ENCODE measurements around the gene PMVK. TPM values are rescaled to one million over a fixed set of nuclear protein-coding genes. Genes with fewer than 3 reads are reported as not detected.
"Not testable (repeated sequence)": the region's sequence is repeated elsewhere in the genome, so short reads cannot be mapped to it uniquely, and the experiment has no call there.

Gene PMVK
- total RNA-seq, 2 donors from 2014 or later, result 7.0 to 18.5 TPM

DNA sequence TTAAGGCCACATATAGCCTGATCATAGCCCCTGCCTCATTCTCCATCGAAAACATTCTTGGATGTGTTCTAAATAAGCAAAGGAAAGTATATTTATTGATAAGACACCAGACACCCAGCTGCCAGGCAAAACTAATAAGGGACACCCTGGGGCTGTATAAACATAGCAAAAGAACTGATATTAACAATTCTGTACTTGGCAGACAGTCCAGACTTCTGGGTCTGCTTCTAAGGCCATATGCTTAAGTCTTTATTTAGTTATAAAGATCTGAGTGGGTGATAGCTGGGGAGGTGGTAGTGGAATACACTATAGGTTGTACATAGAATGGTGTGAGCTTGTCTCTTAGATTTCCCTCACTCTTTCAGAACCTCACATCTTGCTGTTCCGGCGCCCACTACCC is 41.8 kb upstream of the PMVK start:
- WGBS, 2 donors, result 91 to 94% methylated on average over 3 of the region's 3 CpGs
- TF ChIP-seq, protein P1, sequence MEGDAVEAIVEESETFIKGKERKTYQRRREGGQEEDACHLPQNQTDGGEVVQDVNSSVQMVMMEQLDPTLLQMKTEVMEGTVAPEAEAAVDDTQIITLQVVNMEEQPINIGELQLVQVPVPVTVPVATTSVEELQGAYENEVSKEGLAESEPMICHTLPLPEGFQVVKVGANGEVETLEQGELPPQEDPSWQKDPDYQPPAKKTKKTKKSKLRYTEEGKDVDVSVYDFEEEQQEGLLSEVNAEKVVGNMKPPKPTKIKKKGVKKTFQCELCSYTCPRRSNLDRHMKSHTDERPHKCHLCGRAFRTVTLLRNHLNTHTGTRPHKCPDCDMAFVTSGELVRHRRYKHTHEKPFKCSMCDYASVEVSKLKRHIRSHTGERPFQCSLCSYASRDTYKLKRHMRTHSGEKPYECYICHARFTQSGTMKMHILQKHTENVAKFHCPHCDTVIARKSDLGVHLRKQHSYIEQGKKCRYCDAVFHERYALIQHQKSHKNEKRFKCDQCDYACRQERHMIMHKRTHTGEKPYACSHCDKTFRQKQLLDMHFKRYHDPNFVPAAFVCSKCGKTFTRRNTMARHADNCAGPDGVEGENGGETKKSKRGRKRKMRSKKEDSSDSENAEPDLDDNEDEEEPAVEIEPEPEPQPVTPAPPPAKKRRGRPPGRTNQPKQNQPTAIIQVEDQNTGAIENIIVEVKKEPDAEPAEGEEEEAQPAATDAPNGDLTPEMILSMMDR (IDR thresholded peaks at IDR 0.05), result no peak
- no peak for TF ChIP-seq POLR2A (IDR thresholded peaks at IDR 0.05)
- Histone ChIP-seq H3K36me3 (replicated peaks in 1 of 2; ENCODE audit: insufficient read depth in 1 of 2, low read depth in 2 of 2) (no peaks in the 10 kb centered on the region), H3K27ac (no peak overlapping the region), H3K4me1 (peaks cover 17% of the 10 kb centered on the region), H3K27me3 (no peaks in the 10 kb centered on the region), H3K9me3 (no peaks in the 10 kb centered on the region), H3K4me3 (no peak overlapping the region)
- intact Hi-C loops (cut with DNase I), result no loop called here
- ATAC-seq (no peak), DNase-seq (no peak)

DNA sequence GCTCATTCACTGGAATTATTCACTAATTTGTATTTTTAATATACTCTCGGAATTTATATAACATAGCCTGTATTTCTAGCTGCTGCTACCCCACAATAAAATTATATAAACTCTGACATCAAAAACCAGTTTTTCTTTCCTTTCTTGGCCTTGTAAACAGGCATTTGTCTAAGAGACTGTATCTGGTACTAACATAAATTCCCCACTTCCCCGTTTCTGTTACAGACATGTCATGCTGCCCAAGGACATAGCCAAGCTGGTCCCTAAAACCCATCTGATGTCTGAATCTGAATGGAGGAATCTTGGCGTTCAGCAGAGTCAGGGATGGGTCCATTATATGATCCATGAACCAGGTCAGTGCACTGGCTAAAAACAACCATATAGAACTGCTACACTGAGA is 41.2 kb upstream of the PMVK start:
- DNase-seq; H3K36me3 ChIP-seq (replicated peaks in 1 of 2; ENCODE audit: insufficient read depth in 1 of 2, low read depth in 2 of 2); H3K9me3 ChIP-seq; H3K27me3 ChIP-seq; ATAC-seq; intact Hi-C loops (cut with DNase I); H3K27ac ChIP-seq; H3K4me3 ChIP-seq: not testable (repeated sequence)
- WGBS, 2 donors, result 42 to 58% methylated on average over 3 of the region's 3 CpGs
- peaks cover 21% of the 10 kb centered on the region for H3K4me1 ChIP-seq

DNA sequence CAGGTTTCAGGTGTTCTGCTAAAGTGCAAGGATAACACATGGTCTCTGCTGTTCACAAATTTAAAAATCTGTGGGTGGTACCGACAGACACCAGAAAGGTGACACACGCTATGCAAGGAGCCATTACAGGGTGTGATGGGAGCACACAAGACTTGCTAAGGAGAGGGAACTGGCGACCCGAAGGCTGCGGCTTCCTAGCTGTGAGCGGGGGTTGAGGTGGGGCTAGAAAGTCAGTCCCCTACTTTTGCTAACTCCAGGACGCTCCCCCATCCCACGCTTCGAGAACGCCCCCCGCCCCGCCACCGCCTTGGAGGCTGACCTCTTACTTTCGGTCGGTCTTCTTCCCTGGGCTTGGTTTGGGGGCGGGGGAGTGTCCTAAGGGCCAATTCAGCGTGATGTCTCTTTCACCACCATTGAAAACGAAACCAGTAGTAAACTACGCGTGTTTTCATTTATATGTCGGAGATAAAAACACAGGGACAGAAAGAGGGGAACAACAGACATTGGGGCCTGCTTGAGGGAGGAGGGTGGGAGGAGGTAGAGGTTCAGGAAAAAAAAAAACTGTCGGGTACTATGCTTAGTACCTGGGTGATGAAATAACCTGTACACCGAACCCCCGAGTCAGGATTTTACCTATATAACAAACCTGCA is 39.0 kb upstream of the PMVK start:
- Histone ChIP-seq H3K36me3 (replicated peaks in 1 of 2; ENCODE audit: insufficient read depth in 1 of 2, low read depth in 2 of 2) (no peaks in the 10 kb centered on the region), H3K27ac (peak overlapping the region; percentile 81 to 98 (median 96)), H3K4me1 (peaks cover 38% of the 10 kb centered on the region), H3K27me3 (no peaks in the 10 kb centered on the region), H3K9me3 (no peaks in the 10 kb centered on the region), H3K4me3 (peak overlapping the region; percentile 5 to 23)
- TF ChIP-seq, protein P1 (IDR thresholded peaks at IDR 0.05), result no peak
- no peak for TF ChIP-seq POLR2A (IDR thresholded peaks at IDR 0.05)
- DNase-seq (peak; percentile 44 to 63 (median 54)), ATAC-seq (no peak)
- intact Hi-C loops (cut with DNase I), result no loop called here
- WGBS, 2 donors, result 0% methylated on average over 17 to 24 of the region's 24 CpGs

DNA sequence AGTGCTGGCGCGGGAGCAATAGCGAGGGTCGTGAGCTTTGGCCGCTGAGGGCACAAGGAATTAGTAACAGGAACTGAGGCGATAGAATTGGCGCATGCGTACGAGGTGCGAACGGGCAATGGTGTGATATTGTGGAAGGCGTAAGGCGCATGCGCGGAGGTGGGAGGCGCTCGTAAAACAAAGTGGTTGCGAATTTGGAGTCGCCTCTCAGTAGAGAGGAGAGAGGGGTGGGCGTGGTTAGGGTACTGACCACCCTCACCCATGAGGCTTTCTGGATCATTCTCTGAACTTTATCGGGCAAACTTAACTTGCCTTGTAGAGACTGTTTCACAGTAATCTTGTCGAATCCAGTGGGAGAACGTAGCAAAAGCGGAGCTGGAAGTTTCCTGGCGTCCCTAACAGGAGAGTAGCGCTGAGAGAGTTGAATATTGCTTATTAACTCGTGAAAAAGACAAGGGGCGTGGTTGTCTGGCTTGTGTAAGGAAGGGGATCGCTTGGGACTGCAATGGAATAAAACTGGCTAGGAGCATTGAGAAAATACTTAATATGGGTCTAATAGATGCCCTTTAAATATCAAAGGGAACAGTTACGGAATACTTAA is 38.4 kb upstream of the PMVK start:
- H3K36me3 ChIP-seq (replicated peaks in 1 of 2; ENCODE audit: insufficient read depth in 1 of 2, low read depth in 2 of 2), result no peaks in the 10 kb centered on the region
- peak; percentile 63 for ATAC-seq
- intact Hi-C loops (cut with DNase I), result no loop called here
- 0 to 1% methylated on average over 30 of the region's 30 CpGs for WGBS, 2 donors
- TF ChIP-seq, protein P1 (IDR thresholded peaks at IDR 0.05), result no peak
- TF ChIP-seq POLR2A (IDR thresholded peaks at IDR 0.05), result peak; percentile 41 to 77 (median 60)
- H3K27me3 ChIP-seq, result no peaks in the 10 kb centered on the region
- no peaks in the 10 kb centered on the region for H3K9me3 ChIP-seq
- peaks cover 44% of the 10 kb centered on the region for H3K4me1 ChIP-seq
- peak overlapping the region; percentile 5 to 23 for H3K4me3 ChIP-seq
- peak overlapping the region; percentile 81 to 98 (median 96) for H3K27ac ChIP-seq
- peak; percentile 94 to 96 (median 96) for DNase-seq

DNA sequence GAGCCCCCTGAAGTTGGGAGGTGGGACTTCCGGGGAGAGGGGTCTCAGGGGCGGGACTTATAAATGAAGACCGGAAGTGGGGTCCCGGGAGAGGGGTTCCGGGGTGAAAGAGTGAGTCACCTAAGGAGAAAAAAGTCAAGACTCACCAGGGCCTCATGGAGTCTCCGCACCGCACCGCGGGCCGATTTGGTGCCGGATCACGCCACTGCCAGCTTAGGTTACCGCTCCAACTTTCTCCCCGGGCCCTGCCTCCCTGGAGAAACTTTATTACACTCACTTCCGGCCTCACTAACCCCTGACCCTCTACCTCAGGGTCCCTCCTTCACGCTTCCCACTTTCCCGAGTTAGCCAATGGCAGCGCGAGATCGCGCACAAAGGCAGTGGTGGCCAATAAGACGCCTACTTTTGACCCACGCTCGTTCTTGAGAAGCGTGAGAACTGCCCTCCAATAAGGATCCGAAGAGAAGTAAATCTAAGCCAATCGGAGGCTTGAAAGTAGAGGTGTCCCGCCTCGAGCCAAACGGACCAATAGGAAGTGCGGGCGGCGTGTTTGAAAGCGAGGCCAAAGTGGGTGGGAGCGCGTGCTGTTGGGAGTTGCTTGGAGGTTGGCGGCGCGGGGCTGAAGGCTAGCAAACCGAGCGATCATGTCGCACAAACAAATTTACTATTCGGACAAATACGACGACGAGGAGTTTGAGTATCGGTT is 37.7 kb upstream of the PMVK start, which contains the start of gene CKS1B:
CKS1B (plus strand) TSS at position 580 of the 706 bp plus-strand sequence; CDS start at position 645, 65 bp downstream.
- ATAC-seq, result peak; percentile 84
- Histone ChIP-seq H3K27ac (peak within 1 kb of the TSS; percentile 96 to 99 (median 98)), H3K4me3 (peak within 1 kb of the TSS; percentile 23 to 67), H3K27me3 (no peaks in the 10 kb centered on the region), H3K9me3 (no peaks in the 10 kb centered on the region), H3K36me3 (replicated peaks in 1 of 2; ENCODE audit: insufficient read depth in 1 of 2, low read depth in 2 of 2) (no peaks in the 10 kb centered on the region), H3K4me1 (peaks cover 50% of the 10 kb centered on the region)
- WGBS, 2 donors, result 0 to 1% methylated on average over 39 to 47 of the region's 47 CpGs
- peak; percentile 65 to 90 (median 87) for TF ChIP-seq POLR2A (IDR thresholded peaks at IDR 0.05)
- TF ChIP-seq, protein P1 (IDR thresholded peaks at IDR 0.05), result no peak
- peak; percentile 96 to 99 (median 96) for DNase-seq
- intact Hi-C loops (cut with DNase I), result no loop called here
